SU-DHL-6 (cell line): ENCODE measurements around the gene DOK4.

Experiments
- H2AFZ ChIP-seq: fragments of 200-600 bp; sonication (generic); 2 replicates; pipeline ENCODE4 v1.6.1; 2014; ENCODE audit warnings: low read depth, mild to moderate bottlenecking, moderate library complexity, mixed read lengths, antibody characterized with exemption, low read length; ENCODE audit not compliant: severe bottlenecking
- H3F3A ChIP-seq: fragments of 200-600 bp; shearing (Covaris generic); 2 replicates; pipeline ENCODE4 v1.6.0; 2016; ENCODE audit warnings: antibody characterized with exemption, mild to moderate bottlenecking; ENCODE audit not compliant: insufficient read depth
- H3K27ac ChIP-seq: fragments of 200-600 bp; sonication (generic); 2 replicates; pipeline ENCODE4 v1.5.1; 2016; ENCODE audit warnings: low read depth, mild to moderate bottlenecking, low read length, moderate library complexity, mixed read lengths
- H3K27me3 ChIP-seq: fragments of 200-600 bp; sonication (generic), shearing (Covaris generic); 2 replicates; pipeline ENCODE4 v1.6.0; 2014; ENCODE audit warnings: mild to moderate bottlenecking, low read length
- H3K36me3 ChIP-seq: fragments of 200-600 bp; sonication (generic); 2 replicates; pipeline ENCODE4 v1.6.1; 2014; ENCODE audit warnings: mild to moderate bottlenecking, low read length, mixed read lengths
- H3K4me2 ChIP-seq: fragments of 300-600, 200-600 bp; shearing (Covaris generic), sonication (generic); 2 replicates; pipeline ENCODE4 v1.6.0; 2014; ENCODE audit warnings: low read length, low read depth, mild to moderate bottlenecking; ENCODE audit not compliant: poor library complexity, severe bottlenecking
- H3K4me3 ChIP-seq: fragments of 200-600 bp; sonication (generic); 2 replicates; pipeline ENCODE4 v1.5.1; 2014; ENCODE audit warnings: antibody characterized with exemption, low read length, mild to moderate bottlenecking, mixed read lengths; ENCODE audit not compliant: insufficient read depth, poor library complexity, severe bottlenecking
- H3K79me2 ChIP-seq: fragments of 200-600 bp; sonication (generic); 2 replicates; pipeline ENCODE4 v1.6.1; 2014; ENCODE audit warnings: mild to moderate bottlenecking, low read length, moderate library complexity; ENCODE audit not compliant: insufficient read depth
- H3K9ac ChIP-seq: fragments of 200-600 bp; sonication (generic); 2 replicates; pipeline ENCODE4 v1.7.0; 2014; ENCODE audit warnings: mild to moderate bottlenecking, low read length
- H3K9me2 ChIP-seq: fragments of 200-600 bp; sonication (generic); replicated peaks from 2 replicates; pipeline ENCODE4 v1.6.1; 2014; ENCODE audit warnings: low read length; ENCODE audit not compliant: insufficient read depth
- H3K9me3 ChIP-seq: fragments of 200-600 bp; sonication (generic); 2 replicates; pipeline ENCODE4 v1.6.1; 2014; ENCODE audit warnings: low read length, mixed read lengths; ENCODE audit not compliant: insufficient read depth
- H4K20me1 ChIP-seq: fragments of 200-600 bp; sonication (generic); 2 replicates; pipeline ENCODE4 v1.6.1; 2014; ENCODE audit warnings: low read depth, mild to moderate bottlenecking, antibody characterized with exemption, low read length, moderate library complexity, mixed read lengths
- CTCF ChIP-seq: fragments of 200-600 bp; sonication (generic); IDR thresholded peaks from one replicate; pipeline ENCODE4 v1.5.1; 2017; ENCODE audit warnings: antibody characterized with exemption, mild to moderate bottlenecking, low read length, moderate library complexity; ENCODE audit not compliant: insufficient read depth, poor library complexity, severe bottlenecking
- EZH2phosphoT487 ChIP-seq: fragments of 200-600 bp; sonication (generic), shearing (Covaris generic); conservative IDR thresholded peaks from 2 replicates; pipeline ENCODE4 v1.6.1; 2018; ENCODE audit warnings: mild to moderate bottlenecking, antibody characterized with exemption, low read length, moderate library complexity, mixed read lengths

The DOK4 gene

GRCh38 chr16:57509231-57509923 lies 23.1 kb upstream of the DOK4 start:
- H2AFZ ChIP-seq, result no peak overlapping the region

GRCh38 chr16:57508035-57508425 lies 21.7 kb upstream of the DOK4 start:
- no peak overlapping the region for H3K4me3 ChIP-seq
- H3F3A ChIP-seq, result no peaks in the 10 kb centered on the region
- no peaks in the 10 kb centered on the region for H3K36me3 ChIP-seq
- TF ChIP-seq CTCF, result no peak
- TF ChIP-seq EZH2phosphoT487, result no peak
- H3K27ac ChIP-seq, result no peak overlapping the region
- H3K27me3 ChIP-seq, result no peaks in the 10 kb centered on the region
- no peak overlapping the region for H3K9ac ChIP-seq
- no peaks in the 10 kb centered on the region for H3K9me3 ChIP-seq
- no peak overlapping the region for H2AFZ ChIP-seq
- no peaks in the 10 kb centered on the region for H3K9me2 ChIP-seq
- no peaks in the 10 kb centered on the region for H4K20me1 ChIP-seq
- H3K79me2 ChIP-seq, result no peaks in the 10 kb centered on the region
- H3K4me2 ChIP-seq, result no peak overlapping the region

More at GRCh38 chr16:57509231-57509923, 23.1 kb upstream of the DOK4 start:
- no peak overlapping the region for H3K9ac ChIP-seq
- H3F3A ChIP-seq, result no peaks in the 10 kb centered on the region
- H3K36me3 ChIP-seq, result no peaks in the 10 kb centered on the region
- no peaks in the 10 kb centered on the region for H3K9me3 ChIP-seq
- H3K27me3 ChIP-seq, result no peaks in the 10 kb centered on the region
- TF ChIP-seq CTCF, result no peak
- no peaks in the 10 kb centered on the region for H3K9me2 ChIP-seq
- H4K20me1 ChIP-seq, result no peaks in the 10 kb centered on the region
- no peak overlapping the region for H3K4me2 ChIP-seq
- no peaks in the 10 kb centered on the region for H3K79me2 ChIP-seq
- no peak overlapping the region for H3K4me3 ChIP-seq
- H3K27ac ChIP-seq, result no peak overlapping the region

GRCh38 chr16:57507136-57508034 lies 21.1 kb upstream of the DOK4 start:
- no peaks in the 10 kb centered on the region for H3K27me3 ChIP-seq
- H3K27ac ChIP-seq, result no peak overlapping the region
- H3K9ac ChIP-seq, result no peak overlapping the region

More at GRCh38 chr16:57507136-57508034, 21.1 kb upstream of the DOK4 start:
- no peaks in the 10 kb centered on the region for H3K9me3 ChIP-seq
- no peaks in the 10 kb centered on the region for H3F3A ChIP-seq
- no peaks in the 10 kb centered on the region for H3K36me3 ChIP-seq
- no peak overlapping the region for H3K4me2 ChIP-seq
- TF ChIP-seq EZH2phosphoT487 (no peak), CTCF (no peak)
- no peaks in the 10 kb centered on the region for H3K79me2 ChIP-seq
- no peaks in the 10 kb centered on the region for H3K9me2 ChIP-seq
- H2AFZ ChIP-seq, result no peak overlapping the region
- H4K20me1 ChIP-seq, result no peaks in the 10 kb centered on the region
- no peak overlapping the region for H3K4me3 ChIP-seq
